WTC11 (cell line): ENCODE measurements around the gene ENO2.

Experiments
- E2F4 ChIP-seq: sonication (generic); formaldehyde crosslinking; IDR thresholded peaks from 2 replicates; pipeline ENCODE4 v1.8.1; 2022; ENCODE audit warnings: low read depth, mild to moderate bottlenecking, moderate library complexity, missing genetic modification reagents, borderline replicate concordance
- ESRRA ChIP-seq: sonication (generic); formaldehyde crosslinking; IDR thresholded peaks from 2 replicates; pipeline ENCODE4 v1.8.1; 2022; ENCODE audit warnings: mild to moderate bottlenecking, missing genetic modification reagents, borderline replicate concordance
- GRHL2 ChIP-seq: fragments of 250-450 bp; sonication (Bioruptor Pico); IDR thresholded peaks from 2 replicates; pipeline ENCODE4 v1.8.0; 2022; ENCODE audit warnings: mild to moderate bottlenecking, moderate library complexity; ENCODE audit not compliant: insufficient replicate concordance, severe bottlenecking
- HMGXB4 ChIP-seq: sonication (generic); formaldehyde crosslinking; IDR thresholded peaks from 2 replicates; pipeline ENCODE4 v1.8.1; 2023; ENCODE audit warnings: mild to moderate bottlenecking, moderate library complexity, missing genetic modification reagents
- KAT7 ChIP-seq: sonication (generic); formaldehyde crosslinking; IDR thresholded peaks from 2 replicates; pipeline ENCODE4 v1.8.1; 2023; ENCODE audit warnings: missing genetic modification reagents, mild to moderate bottlenecking, borderline replicate concordance
- TF ChIP-seq, protein P1 (sequence below): fragments of 200-600 bp; IDR thresholded peaks from 2 replicates; pipeline ENCODE4 v1.8.0; 2022; ENCODE audit warnings: antibody characterized with exemption

DNA sequence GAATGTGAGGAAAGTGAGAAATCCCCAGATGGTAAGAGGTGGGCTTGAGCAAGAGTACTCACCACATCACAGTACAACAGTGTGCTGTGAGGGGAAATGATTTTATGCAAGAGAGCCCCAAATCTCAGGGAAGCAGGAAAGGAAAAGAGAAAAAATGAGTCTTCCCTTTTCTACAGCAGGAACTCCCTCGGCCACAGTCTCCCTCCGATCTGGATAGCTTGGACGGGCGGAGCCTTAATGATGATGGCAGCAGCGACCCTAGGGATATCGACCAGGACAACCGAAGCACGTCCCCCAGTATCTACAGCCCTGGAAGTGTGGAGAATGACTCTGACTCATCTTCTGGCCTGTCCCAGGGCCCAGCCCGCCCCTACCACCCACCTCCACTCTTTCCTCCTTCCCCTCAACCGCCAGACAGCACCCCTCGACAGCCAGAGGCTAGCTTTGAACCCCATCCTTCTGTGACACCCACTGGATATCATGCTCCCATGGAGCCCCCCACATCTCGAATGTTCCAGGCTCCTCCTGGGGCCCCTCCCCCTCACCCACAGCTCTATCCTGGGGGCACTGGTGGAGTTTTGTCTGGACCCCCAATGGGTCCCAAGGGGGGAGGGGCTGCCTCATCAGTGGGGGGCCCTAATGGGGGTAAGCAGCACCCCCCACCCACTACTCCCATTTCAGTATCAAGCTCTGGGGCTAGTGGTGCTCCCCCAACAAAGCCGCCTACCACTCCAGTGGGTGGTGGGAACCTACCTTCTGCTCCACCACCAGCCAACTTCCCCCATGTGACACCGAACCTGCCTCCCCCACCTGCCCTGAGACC, 21.2 kb downstream of the ENO2 start:
- TF ChIP-seq KAT7 (CRISPR knock-in tag) (no peak), HMGXB4 (no peak), ESRRA (CRISPR knock-in tag) (no peak), GRHL2 (CRISPR knock-in tag) (no peak), E2F4 (no peak)
- TF ChIP-seq, protein P1, sequence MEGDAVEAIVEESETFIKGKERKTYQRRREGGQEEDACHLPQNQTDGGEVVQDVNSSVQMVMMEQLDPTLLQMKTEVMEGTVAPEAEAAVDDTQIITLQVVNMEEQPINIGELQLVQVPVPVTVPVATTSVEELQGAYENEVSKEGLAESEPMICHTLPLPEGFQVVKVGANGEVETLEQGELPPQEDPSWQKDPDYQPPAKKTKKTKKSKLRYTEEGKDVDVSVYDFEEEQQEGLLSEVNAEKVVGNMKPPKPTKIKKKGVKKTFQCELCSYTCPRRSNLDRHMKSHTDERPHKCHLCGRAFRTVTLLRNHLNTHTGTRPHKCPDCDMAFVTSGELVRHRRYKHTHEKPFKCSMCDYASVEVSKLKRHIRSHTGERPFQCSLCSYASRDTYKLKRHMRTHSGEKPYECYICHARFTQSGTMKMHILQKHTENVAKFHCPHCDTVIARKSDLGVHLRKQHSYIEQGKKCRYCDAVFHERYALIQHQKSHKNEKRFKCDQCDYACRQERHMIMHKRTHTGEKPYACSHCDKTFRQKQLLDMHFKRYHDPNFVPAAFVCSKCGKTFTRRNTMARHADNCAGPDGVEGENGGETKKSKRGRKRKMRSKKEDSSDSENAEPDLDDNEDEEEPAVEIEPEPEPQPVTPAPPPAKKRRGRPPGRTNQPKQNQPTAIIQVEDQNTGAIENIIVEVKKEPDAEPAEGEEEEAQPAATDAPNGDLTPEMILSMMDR = no peak
